Psoas muscle (tissue), 8 donors: ENCODE results near the gene FABP3. TPM values are rescaled to one million over a fixed set of nuclear protein-coding genes. Genes with fewer than 3 reads are reported as not detected.

ENCODE experiments used
- ATAC-seq, 4 donors: fragments of 200-7000 bp; cut with Tn5 transposase; one replicate each; pipeline ENCODE4 v1.9.1; 2020; ENCODE audit warnings: moderate library complexity in 3 of 4, mild to moderate bottlenecking in 2 of 4
- DNase-seq, 2 donors: peaks; one replicate each; pipeline ENCODE4 v3.0.0-alpha.2; 2020
- H3K27ac ChIP-seq: fragments of 200-600 bp; one replicate; pipeline ENCODE4 v1.8.0; 2022
- H3K27me3 ChIP-seq, 3 donors: fragments of 200-600 bp in 1 of 3; one replicate each; pipeline versions ENCODE4 v1.6.1 to v1.8.0; 2013 to 2022; ENCODE audit warnings: low read length in 2 of 3, mild to moderate bottlenecking in 2 of 3, moderate library complexity in 1 of 3; ENCODE audit not compliant: insufficient read depth in 3 of 3
- H3K36me3 ChIP-seq, 2 donors: fragments of 200-600 bp in 1 of 2; one replicate each; pipeline versions ENCODE4 v1.6.1 to v1.8.0; 2013 to 2022; ENCODE audit warnings: low read depth in 1 of 2, mild to moderate bottlenecking in 1 of 2, moderate library complexity in 1 of 2; ENCODE audit not compliant: insufficient read depth in 1 of 2
- H3K4me1 ChIP-seq: fragments of 200-600 bp; one replicate; pipeline ENCODE4 v1.8.0; 2022
- H3K4me3 ChIP-seq: fragments of 200-600 bp; one replicate; pipeline ENCODE4 v1.8.0; 2022; ENCODE audit warnings: mild to moderate bottlenecking
- H3K9me3 ChIP-seq: fragments of 200-600 bp; one replicate; pipeline ENCODE4 v1.8.0; 2022
- WGBS, 3 donors: extraction: QIAGEN DNeasy Blood & Tissue Kit; methylation state at CpG; one replicate each; pipeline versions ENCODE4 v1.1.6 to v1.1.7; 2013; 5-methylcytosine and 5-hydroxymethylcytosine counted together
- intact Hi-C, 2 donors: fragments of 100-400 bp; cut with DNase I; formaldehyde crosslinking; loops; one replicate each; pipeline versions ENCODE4 v1.11.0 to v1.14.2; 2022
- polyA plus RNA-seq, 3 donors: library from polyadenylated mRNA; stranded (reverse); fragments of 200-250 nt; gene quantifications; one replicate each; pipeline ENCODE4 v1.2.3, GENCODE V29; 2013
- total RNA-seq, 4 donors: library from RNA; stranded (reverse); fragmentation: NEBNext Ultra II Directional in 2 of 4; extraction: Animal tissue kit (Norgen Biotek cat#: 25700) in 2 of 4; gene quantifications; one replicate each; pipeline versions ENCODE4 v1.2.1 to v1.2.4, GENCODE V29; 2021 to 2023
- TF ChIP-seq, protein P1 (sequence below): fragments of 200-600 bp; IDR thresholded peaks from one replicate; pipeline ENCODE4 v1.8.0; 2022; ENCODE audit warnings: antibody characterized with exemption
- donor health status: healthy with polysubstance abuse.
- donor health status: DM: no; HTN: no; CAD: no; lungs with moderate emphysema.
- donor health status: Bipolar disorder and iron deficiency.
- donor health status: healthy.
- donor health status: DM: yes; HTN: yes; CAD: no.
- donor health status: DM: no; HTN: no; CAD: no.
- donor health status: DM: no; HTN: no; CAD: no.
- donor health status: DM: yes; HTN: yes; CAD: no.

The FABP3 gene
- total and polyA plus RNA-seq, 7 donors: 467 to 4,001 (median 2,603) TPM

DNA sequence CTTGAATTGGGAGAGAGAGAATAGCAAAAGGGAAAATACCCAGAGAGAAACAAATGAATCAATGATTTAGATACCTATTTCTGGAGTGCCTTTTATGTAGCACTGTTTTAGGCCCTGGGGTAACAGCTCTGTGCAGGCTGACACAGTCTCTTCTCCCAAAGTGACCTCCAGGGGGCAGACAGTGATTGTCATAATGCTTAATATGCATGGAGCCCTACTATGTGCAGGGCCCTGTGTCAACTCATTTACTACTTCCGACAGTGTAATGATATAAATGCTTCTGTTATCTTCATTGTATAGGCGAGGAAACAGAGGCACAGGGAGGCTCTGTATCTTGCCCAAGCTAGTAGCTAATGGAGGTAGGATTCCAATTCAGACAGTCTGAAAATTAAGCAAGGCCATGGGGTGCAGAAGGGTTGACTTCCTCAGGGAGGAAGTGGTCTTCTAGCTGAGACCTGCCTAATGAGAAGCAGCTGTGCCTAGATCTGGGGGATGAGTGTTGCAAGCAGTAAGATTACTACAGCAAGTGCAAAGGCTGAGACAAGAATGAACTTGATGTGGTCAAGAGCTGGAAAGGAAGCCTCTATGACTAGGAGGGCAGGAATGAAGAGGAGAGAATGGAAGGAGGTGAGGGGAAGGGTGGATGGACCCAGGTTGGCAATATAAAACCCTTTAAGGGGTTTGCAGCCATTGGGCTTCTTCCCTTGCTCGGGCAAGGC, 23.9 kb upstream of the FABP3 start:
- H3K27ac ChIP-seq: no peak overlapping the region
- no peak for ATAC-seq
- intact Hi-C loops: no loop called here
- H3K4me1 ChIP-seq: peaks cover 5% of the 10 kb centered on the region
- no peaks in the 10 kb centered on the region for H3K36me3 ChIP-seq
- H3K27me3 ChIP-seq: no peaks in the 10 kb centered on the region
- DNase-seq: no peak
- H3K9me3 ChIP-seq: no peaks in the 10 kb centered on the region
- 95 to 99% (median 97%) methylated on average over 3 of the region's 3 CpGs for WGBS, 3 donors
- TF ChIP-seq, protein P1, sequence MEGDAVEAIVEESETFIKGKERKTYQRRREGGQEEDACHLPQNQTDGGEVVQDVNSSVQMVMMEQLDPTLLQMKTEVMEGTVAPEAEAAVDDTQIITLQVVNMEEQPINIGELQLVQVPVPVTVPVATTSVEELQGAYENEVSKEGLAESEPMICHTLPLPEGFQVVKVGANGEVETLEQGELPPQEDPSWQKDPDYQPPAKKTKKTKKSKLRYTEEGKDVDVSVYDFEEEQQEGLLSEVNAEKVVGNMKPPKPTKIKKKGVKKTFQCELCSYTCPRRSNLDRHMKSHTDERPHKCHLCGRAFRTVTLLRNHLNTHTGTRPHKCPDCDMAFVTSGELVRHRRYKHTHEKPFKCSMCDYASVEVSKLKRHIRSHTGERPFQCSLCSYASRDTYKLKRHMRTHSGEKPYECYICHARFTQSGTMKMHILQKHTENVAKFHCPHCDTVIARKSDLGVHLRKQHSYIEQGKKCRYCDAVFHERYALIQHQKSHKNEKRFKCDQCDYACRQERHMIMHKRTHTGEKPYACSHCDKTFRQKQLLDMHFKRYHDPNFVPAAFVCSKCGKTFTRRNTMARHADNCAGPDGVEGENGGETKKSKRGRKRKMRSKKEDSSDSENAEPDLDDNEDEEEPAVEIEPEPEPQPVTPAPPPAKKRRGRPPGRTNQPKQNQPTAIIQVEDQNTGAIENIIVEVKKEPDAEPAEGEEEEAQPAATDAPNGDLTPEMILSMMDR: no peak
- no peak overlapping the region for H3K4me3 ChIP-seq

DNA sequence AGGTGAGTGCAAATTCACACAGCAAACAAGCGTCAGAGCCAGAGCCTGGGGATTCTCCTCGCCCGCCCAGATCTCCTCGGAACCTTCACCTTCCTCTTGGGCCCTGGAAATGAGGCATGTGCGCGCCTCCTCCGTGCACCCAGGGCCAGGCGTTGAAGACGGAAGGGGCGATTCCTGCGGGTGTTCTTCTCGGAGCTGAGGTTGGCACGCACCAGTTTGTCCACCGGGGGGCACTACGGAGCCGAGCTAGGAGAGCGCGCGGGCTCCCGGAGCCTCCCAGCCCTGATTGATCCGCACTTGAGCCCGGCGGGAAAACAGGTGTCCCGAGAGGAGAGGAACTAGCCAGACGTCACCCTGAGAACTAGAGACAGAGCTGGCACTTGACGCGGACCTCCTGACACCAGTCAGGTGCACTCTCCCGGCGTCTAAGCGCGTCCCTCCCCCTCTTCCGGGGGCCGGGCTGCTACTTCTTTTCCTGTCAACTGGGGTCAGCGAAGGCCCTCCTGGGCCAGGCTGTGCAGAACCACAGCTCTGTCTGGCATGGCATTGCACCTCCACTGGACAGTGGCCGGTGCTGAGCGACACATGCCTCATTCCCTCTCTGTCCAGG, 21.8 kb upstream of the FABP3 start:
- WGBS, 3 donors: 1 to 2% (median 2%) methylated on average over 35 to 36 of the region's 36 CpGs
- intact Hi-C loops: loop anchor here (1.0 to 5.0 kb wide), 3 partner anchors 29 to 155 kb away; no protein-coding TSS in a partner anchor

GRCh38 chr1:31393463-31393862, 20.6 kb upstream of the FABP3 start:
- Histone ChIP-seq H3K27me3 (no peaks in the 10 kb centered on the region), H3K4me1 (peaks cover 5% of the 10 kb centered on the region), H3K9me3 (no peaks in the 10 kb centered on the region), H3K4me3 (no peak overlapping the region), H3K27ac (peak overlapping the region; percentile 86), H3K36me3 (no peaks in the 10 kb centered on the region)
- DNase-seq (no peak), ATAC-seq (no peak)
- intact Hi-C loops: loop anchor here in 1 of 2 donors (5.0 kb wide), 1 partner anchor 154 kb away; no protein-coding TSS in a partner anchor
- TF ChIP-seq, protein P1: no peak

More for the DNA sequence above, 21.8 kb upstream of the FABP3 start:
- TF ChIP-seq, protein P1: peak; percentile 92
- H3K27ac ChIP-seq: peak overlapping the region; percentile 86
- H3K4me3 ChIP-seq: peak overlapping the region; percentile 53
- peaks cover 5% of the 10 kb centered on the region for H3K4me1 ChIP-seq
- ATAC-seq (peak; percentile 97 to 99 (median 98)), DNase-seq (peak; percentile 91 to 97)
- H3K27me3 ChIP-seq: no peaks in the 10 kb centered on the region
- H3K36me3 ChIP-seq: no peaks in the 10 kb centered on the region
- H3K9me3 ChIP-seq: no peaks in the 10 kb centered on the region

GRCh38 chr1:31390071-31390470, 17.2 kb upstream of the FABP3 start:
- DNase-seq: no peak
- H3K36me3 ChIP-seq: no peaks in the 10 kb centered on the region
- H3K9me3 ChIP-seq: no peaks in the 10 kb centered on the region
- H3K4me3 ChIP-seq: no peak overlapping the region
- no peak for ATAC-seq
- no peaks in the 10 kb centered on the region for H3K27me3 ChIP-seq
- H3K4me1 ChIP-seq: peaks cover 12% of the 10 kb centered on the region
- H3K27ac ChIP-seq: no peak overlapping the region
- 88 to 93% (median 92%) methylated on average over 7 of the region's 7 CpGs for WGBS, 3 donors
- TF ChIP-seq, protein P1: no peak
- intact Hi-C loops: loop anchor here in 1 of 2 donors (5.0 kb wide), 1 partner anchor 157 kb away; no protein-coding TSS in a partner anchor
